ENCODE measurements around the gene SOX6. TPM values are rescaled to one million over a fixed set of nuclear protein-coding genes. Genes with fewer than 3 reads are reported as not detected.
"Not testable (repeated sequence)": the region's sequence is repeated elsewhere in the genome, so short reads cannot be mapped to it uniquely, and the experiment has no call there.

Gene SOX6
- polyA plus RNA-seq, 12 donors, result 15.1 to 36.5 (median 25.3) TPM; not detected in 1

DNA sequence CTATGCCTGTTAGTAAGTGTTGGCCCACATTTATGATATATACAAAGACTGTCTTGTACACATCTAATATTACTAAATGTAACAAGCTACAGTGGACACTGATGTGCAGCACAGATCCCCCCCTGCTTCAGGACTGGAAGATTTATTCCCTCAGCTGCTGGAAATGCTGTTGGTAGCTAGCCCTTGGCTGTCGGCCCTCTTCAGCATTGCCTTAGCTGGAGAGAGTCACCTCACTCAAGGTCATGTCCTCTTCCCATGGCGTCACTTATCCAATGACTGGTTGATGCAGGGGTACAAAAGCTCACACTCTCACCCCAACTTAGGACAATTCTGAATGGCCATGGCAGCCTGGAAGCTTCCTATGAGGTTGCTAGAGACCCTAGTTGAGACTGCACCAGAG lies 312.7 kb downstream of the SOX6 start:
- DNase-seq, result no peak

DNA sequence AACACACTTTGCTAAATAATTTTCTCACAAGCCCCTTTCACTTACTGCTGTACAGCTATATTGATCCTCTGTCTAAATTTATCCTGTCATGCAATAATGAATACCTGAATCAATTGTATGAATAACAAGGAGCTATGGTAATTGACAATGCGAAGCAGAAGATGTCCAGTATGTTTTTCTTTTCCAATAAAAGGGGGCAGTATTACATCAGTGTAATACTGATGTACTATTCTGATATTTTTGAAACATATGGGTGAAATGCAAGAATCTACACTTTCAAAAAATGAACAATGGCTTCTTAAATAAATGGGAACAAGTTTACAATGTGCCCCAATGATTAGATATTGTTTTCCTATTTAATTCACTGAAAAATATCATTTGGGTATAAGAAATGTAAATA lies 315.1 kb downstream of the SOX6 start:
- DNase-seq, result no peak

DNA sequence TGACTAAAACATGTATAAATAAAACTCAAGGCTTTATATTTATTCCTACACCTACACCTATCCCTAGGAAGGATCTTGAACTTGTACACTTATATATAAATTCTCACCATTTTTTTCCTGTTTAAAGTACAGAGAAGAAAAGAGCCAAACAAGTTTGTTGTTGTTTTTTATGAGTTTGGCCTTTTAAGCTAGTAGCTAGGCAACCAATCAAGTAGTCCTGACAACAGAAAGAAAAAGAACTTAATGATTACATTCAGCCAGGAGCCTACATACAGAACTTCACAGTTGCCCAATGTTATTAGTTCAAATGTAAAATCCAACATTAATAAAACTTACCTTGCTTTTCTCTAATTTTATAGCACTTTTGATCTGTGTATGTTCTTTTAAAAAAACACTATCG lies 316.2 kb downstream of the SOX6 start:
- DNase-seq, result no peak

DNA sequence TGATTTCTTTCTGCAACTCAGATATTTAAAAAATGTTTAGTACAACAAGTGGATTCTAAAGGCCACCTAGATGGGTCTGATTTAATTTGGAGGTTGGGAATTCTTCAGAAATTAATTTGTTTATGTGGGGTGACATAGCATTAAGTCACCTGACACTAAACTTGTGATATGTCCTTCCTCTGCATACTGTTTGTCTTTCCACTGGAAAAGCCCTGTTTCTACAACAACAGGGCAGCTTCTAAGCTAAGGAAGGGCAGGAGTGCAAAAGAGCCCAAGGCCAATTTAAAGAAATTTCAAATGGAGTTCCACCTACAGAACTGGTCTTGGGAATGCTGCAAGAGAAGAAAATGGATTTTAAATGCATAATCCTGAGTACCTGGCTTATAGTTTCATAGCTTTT lies 319.2 kb downstream of the SOX6 start:
- no peak for DNase-seq

DNA sequence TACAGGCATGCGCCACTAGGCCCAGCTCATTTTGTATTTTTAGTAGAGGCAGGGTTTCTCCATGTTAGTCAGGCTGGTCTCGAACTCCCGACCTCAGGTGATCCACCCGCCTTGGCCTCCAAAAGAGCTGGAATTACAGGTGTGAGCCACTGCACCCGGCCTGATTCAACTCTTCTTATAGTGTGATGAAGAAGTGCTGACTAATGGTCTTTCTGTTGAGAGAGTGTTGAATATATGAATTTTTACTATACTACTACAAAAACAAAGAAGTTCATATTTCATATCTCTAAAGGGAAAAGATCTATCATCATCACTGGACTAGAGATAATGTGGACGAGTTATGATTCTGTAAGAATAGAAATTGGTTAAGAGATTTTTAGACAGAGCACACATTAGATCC lies 320.1 kb downstream of the SOX6 start:
- DNase-seq, result no peak

DNA sequence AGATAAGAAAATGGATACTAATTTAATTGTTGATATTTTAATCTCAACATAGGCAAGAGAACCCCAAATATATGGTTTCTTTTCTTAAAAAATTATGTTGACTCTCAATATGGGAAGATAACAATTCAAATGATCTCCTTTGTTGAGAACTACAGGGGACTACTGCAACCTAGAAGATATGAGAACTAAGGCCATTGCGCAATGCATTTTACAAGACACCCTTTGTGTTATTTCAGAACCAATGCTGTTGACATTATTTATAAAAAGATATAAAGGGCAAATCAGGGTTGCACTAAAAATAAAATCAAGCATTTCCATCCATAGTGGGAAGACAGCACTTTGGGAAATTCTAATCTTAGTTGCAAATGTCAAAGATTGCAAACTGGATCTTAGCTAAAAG lies 322.3 kb downstream of the SOX6 start:
- DNase-seq, result no peak

DNA sequence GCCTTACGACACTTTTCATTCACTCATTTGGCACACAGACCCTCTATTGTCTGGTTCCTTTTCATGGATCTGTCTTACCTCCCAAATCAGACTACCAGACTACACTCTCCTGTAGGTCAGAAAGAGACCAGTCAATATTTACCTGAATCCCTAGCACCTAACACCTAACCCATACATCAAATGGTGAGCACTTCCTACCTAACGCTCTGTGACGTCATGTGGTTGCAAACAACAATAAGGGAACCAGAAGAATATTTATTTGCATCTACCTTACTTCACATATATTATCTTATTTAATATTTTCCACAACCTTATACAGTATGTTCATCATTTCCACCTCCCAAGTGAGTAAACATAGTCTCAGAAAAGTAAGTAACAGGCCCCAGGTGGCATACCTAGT lies 323.4 kb downstream of the SOX6 start:
- DNase-seq, result no peak

DNA sequence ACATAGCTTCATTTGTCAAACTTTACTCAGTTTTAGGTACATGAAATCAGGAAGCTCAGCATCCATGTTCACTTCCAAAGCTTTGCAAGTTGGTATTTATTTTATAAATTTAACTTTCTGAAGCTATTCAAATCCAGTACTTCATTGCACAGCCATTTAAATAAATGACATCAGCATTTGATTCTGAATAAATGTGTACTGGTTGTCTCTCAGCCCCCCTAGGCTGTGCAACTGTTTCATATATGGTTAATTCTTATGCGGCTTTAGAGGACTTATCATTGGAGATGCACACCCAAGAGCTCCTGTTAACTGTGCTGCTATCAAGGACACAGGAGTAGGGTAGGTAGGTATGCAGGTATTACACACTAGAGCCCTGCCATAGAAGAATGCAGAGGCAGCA lies 325.1 kb downstream of the SOX6 start:
- DNase-seq, result no peak

DNA sequence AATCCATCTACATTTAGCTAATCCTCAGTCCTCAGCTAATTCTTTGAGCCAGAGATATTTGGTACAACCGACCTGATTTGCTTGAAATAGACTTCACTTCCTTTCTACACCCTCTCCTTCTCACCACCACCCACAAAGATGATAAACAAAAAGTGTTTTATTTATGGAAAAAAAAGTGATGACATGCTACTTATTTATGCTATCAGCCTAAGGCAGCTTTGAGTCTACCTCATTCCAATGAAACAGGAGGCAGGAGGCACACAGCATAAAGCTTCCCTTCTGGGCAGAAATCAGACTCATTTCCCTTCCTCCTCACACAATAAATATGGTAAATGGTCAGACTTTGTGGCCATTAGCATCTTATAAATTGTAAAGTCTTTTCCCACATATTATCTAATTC lies 325.7 kb downstream of the SOX6 start:
- DNase-seq, result no peak

DNA sequence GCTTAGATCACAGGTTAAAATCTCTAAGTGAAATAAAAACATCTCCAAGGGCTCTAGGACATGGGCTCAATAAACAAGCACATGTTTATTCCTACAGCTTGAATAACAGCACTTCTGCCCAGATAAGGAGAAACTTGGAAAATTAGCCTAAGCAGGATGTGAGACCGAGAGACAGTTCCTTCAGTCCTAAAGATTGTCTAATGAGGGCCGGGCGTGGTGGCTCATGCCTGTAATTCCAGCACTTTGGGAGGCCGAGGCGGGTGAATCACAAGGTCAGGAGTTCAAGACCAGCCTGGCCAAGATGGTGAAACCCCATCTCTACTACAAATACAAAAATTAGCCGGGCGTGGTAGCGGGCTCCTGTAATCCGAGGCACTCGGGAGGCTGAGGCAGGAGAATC lies 327.2 kb downstream of the SOX6 start:
- not testable (repeated sequence) for DNase-seq

DNA sequence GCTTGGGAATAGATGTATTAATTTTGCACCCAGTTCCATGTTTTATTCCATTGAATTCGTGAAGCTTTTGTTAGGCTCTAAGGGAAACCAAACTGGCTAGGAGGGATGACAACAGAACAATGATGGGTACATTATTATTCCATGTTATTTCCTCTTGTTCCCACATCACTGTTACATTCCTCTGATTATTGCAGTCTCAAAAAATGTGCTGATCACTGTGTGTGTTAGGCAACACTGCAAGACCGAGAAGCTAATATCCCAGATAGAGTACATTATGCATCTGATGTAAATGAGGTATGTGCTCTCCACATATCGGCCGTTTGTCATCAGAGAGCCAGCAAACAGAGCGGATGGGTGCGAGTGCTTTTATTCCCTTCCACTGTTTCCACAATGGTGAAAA lies 327.9 kb downstream of the SOX6 start:
- no peak for DNase-seq

DNA sequence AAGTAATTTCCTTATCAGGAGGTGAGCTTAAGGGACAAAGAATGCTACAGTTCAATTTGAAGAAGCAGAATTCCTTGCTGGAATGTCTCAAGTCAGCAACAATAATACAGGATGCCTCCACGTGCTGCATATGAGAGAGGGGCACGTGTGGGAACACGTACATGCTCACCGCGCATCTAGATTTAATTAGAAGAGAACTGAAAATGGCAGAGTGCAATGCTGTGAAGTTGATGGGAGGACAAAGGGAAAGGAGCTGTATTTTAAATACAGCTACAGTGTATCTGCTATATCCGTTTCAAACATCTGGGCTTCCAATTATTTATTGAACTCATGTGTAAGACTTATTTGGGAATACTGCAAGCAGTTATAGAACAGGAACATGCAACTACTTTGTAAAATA lies 328.7 kb downstream of the SOX6 start:
- peak; percentile 28 for DNase-seq

DNA sequence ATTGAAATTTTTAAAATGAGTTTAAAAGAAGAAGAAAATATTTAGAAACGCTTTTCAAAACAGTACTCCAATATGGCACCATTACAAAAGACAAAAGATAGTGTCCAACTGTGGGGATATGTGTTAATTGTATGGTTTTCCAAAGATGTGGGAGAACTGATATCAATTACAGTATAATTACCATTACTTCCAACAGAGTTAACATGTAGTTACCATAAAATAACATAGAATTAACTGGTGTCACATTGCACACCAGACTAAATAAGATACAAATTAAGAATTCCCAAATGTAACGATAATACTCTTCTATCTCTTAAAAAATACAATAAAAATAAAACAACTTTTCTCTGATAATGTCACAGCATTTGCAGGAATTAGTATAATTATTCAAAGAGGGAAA lies 329.5 kb downstream of the SOX6 start:
- no peak for DNase-seq

DNA sequence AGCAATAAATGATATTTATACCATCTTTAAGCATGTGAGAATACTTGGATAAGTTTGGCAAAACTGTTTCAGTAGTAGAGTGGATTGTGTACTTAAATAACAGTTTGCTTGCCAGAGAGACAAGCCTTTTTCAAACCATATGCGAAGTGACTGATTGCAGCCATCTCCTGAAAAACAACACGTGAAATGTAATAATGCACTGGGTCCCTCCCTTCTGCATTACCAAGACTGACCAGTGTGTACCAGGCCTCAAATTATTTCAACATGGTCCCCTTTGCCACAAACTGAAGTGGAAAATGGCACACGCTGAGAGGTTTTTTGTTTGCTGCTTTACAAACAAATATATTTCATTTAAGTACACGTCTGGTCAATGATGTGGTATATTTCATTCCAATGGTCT lies 337.4 kb downstream of the SOX6 start:
- DNase-seq, result no peak

DNA sequence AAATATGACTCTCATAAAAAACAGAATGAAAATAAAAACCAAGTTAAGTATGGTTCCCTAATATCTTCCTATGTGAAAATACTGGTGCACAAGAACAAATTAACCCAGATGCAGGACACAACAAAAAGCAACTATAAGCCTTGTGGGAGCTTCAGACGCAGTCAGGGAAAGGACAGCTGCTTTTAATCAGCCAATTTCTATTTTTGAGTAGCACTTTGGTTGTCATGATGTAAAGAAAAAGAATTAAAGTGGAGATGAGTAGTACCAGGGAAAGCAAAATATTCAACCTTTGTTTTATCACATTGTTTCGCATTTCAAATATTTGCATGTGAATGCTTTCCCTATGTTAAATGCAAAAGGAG lies 339.9 kb downstream of the SOX6 start:
- peak; percentile 26 for DNase-seq

DNA sequence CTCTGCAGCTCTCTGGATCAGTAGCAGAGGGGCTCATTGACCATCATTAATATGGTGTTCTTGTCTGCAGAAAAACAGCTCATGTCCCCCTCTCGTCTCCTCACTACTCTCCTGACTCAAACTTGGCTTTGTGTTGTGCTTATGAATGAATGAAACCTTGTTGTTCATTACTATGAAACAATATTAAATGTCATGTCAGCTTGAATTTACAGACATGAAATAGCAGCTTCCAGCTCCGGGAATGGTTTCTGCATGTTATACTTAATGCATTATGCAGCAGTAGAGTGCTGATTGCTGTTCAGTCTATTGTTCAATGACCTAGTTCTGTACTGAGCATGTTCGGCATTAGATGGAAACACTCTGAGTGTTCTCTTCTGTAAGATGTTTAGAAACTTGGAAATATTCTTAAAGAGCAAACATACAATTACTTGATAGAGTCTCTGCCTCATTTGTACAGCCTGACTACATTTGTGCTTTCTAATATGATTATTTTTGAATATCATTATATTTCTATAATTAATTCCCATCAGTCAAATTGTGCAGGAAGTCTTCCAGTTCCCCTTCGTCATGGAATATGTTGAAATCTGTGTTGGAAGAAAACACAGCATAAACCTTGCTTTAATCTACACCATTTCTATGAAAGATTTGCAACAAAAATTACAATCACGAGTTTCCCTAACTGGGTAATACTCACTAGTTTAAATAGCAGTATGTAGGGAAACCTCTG lies 340.4 kb downstream of the SOX6 start:
- DNase-seq, result peak; percentile 52

DNA sequence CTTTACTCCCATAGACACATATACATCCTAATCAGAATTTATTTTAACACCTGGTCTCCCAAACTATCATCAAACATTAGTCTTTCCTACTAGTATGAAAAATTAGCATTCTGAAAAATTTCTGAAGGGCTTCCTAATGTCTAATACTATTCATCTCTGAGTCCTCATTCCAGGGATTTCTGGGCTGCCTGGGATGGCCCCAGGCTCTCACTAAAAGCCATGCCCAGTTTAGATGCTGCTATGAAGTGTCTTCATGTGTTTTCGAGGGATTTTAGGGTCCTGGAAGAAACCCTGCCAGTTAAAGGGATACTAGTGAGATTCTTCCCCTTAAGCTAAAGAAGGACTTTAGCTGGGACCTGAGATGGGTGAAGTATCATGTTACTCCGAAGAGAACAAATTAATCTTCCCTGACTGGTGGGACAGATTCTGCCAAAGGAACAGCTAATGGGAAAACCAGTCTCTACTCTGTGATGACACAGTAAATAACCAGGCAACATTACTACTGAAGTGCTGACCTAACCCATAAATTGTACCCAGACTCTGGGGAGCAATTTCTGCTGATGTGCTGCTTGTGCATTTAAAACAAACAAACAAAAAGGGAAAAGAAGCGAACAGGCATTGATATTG lies 342.6 kb downstream of the SOX6 start:
- DNase-seq, result peak; percentile 21

DNA sequence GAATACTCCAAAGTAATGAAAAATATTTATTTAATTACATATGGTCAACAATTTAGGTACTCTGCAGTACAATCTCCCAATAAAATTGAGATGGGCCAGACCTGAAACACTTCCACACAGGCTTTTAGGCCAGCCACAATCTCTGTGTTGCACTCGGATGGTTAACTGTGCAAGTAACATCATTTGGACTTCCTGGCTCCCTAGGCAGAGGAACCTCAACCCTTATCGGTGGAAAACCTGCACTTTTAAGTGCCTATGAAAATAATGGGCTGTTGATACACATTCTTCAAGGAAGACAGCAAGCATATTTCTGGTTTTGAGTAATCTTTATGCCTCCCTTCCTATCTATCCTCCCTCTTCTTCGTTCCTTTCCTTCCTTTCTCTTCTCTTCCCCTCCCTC lies 343.1 kb downstream of the SOX6 start:
- no peak for DNase-seq

DNA sequence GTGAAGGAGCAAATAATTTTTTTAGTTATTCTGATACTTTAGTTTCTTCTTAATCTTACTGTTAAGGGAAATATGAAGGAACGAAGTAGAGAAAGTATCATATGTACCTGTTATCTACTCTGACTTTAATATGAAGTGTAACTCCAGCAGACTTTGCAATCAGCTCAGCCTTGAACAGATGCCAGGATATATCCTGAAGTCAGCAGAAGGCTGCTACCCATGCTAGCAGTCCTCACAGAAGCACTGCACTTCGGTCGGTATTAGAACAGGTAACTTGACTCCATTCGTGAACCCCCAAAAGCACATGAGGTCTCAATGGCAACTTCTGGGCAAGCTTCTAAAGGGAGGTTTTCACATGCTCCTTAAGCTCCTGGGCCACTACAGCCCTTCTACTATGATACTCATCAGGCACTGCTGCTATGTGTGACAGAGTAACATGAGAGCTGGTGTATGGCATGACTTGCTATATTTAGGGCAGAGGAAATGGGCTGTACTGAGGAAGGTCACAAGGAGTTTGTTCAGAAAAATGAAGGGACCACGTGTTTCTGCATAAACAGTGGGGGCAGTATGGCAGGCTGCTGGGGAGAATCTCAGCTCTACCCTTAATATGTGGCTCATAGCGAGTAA lies 344.1 kb downstream of the SOX6 start:
- no peak for DNase-seq

DNA sequence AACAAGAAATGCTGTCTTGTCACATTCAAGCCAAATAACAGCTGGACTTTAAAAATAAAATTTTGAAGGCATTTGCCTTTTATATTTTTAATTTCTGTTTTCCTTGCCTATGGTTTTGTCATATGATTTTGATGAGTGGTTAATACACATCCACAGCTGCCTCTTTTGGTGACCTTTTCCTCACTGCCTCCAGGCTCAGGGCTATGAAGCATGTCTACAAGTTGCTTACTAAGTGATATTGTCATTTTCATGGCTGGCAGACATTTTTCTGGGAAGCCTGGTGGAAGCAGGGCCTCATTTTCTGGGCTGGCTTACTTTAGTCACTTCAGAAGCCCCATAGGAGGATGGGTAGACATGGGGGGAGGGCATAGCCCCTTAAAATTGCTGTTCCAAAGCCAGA lies 344.9 kb downstream of the SOX6 start:
- no peak for DNase-seq

DNA sequence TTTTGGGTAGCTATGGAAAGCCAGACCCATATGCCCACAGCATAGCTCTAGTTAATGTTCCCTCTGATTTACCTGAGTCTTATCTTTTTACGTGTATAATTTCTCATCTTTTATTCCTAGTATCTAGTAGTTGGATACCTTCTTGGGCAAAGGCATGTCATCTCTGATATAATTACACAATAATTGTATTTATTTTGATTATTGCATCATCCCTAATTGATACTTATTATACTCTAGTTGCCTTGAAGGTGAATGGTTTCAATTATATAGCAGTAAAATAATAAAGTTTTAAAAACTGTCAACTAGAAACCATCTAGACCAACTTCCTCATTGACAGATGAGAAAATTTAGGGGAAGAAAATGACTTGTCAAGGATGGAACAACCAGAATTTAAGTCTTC lies 347.3 kb downstream of the SOX6 start:
- no peak for DNase-seq

DNA sequence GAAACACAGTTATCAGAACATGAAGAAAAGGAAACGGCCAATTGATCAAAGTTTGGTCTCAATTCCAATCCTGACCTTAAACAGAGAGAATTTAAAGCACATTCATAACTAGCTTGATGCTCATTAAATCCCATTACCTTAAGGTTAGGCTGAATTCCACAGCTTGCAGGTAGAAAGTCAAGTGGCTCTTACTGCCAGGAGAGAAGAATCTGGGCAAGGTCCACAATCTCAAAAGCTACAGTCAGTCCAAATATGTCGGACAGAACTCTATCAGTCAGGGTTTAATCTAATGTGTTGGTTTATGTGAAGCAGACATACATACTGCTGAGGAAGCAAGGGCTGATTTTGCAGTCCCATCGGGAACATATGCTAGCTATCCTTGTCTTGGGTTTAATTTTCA lies 348.8 kb downstream of the SOX6 start:
- no peak for DNase-seq

DNA sequence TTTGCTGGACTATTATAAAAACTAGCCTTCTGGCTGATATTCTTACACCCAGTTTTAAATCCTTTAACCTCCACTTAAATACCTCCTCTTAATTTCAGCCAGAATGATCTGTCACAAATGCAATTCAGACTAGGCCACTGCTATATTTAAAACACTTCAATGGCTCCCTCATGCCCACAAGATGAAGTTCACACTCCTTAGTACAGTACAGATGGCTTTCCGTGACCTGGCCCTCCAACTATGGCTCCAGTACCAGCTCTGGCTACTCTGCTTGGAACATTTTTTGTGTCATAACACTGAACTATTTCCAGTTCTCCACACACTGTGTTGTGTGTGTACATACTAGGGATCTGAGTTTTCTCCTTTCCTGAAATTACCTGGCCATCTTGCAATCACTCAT lies 353.4 kb downstream of the SOX6 start:
- DNase-seq, result no peak

Measured in muscle of arm (tissue), 12 donors.